ENCODE measurements around the gene RABEP2. TPM values are rescaled to one million over a fixed set of nuclear protein-coding genes. Genes with fewer than 3 reads are reported as not detected.

Gene RABEP2
- total RNA-seq, 1 donor from 2014 or later = 110 TPM

- H3K36me3 Mint-ChIP-seq (ENCODE audit: low read depth) = no peaks in the 10 kb centered on the region
- no peak overlapping the region for H3K27ac Mint-ChIP-seq
- POLR2A ChIA-PET = interaction anchor here (0.5 to 2.8 kb wide), 3 partner anchors 17 to 1992 kb away, joined by 5 to 22 read pairs (median 20); partner anchors contain the start of gene SH2B1
- intact Hi-C loops (cut with micrococcal nuclease) = no loop called here
- H3K4me1 Mint-ChIP-seq = peaks cover 14% of the 10 kb centered on the region
- peaks cover 5% of the 10 kb centered on the region for H3K27me3 Mint-ChIP-seq
- no peak for TF ChIP-seq CTCF (IDR thresholded peaks at IDR 0.05)
- ATAC-seq (ENCODE audit: low read depth) (no peak), DNase-seq (no peak)
- CTCF ChIA-PET = no interaction called here
- H3K9me3 Mint-ChIP-seq = no peaks in the 10 kb centered on the region
- peak overlapping the region; percentile 51 for H3K4me3 Mint-ChIP-seq
Measured at GRCh38 chr16:28880955-28881354, 44.1 kb downstream of the RABEP2 start.

- no peak for TF ChIP-seq CTCF (IDR thresholded peaks at IDR 0.05)
- DNase-seq = no peak
- no peaks in the 10 kb centered on the region for H3K9me3 Mint-ChIP-seq
- H3K4me3 Mint-ChIP-seq = peak overlapping the region; percentile 51
- POLR2A ChIA-PET = interaction anchor here (0.5 to 2.8 kb wide), 5 partner anchors 10 to 1993 kb away, joined by 5 to 22 read pairs (median 18); partner anchors contain the start of genes CD19 and SH2B1
- peaks cover 5% of the 10 kb centered on the region for H3K27me3 Mint-ChIP-seq
- H3K36me3 Mint-ChIP-seq (ENCODE audit: low read depth) = no peaks in the 10 kb centered on the region
- H3K4me1 Mint-ChIP-seq = peaks cover 14% of the 10 kb centered on the region
- ATAC-seq (ENCODE audit: low read depth) = no peak
- intact Hi-C loops (cut with micrococcal nuclease) = no loop called here
- CTCF ChIA-PET = interaction anchor here (1.4 to 2.7 kb wide), 2 partner anchors 26 to 65 kb away, joined by 3 to 12 read pairs; no protein-coding TSS in a partner anchor
- H3K27ac Mint-ChIP-seq = no peak overlapping the region
Measured at GRCh38 chr16:28880589-28880915, 44.5 kb downstream of the RABEP2 start.

GRCh38 chr16:28879841-28880588 is 45.0 kb downstream of the RABEP2 start:
- peak overlapping the region; percentile 59 for H3K27ac Mint-ChIP-seq
- H3K4me3 Mint-ChIP-seq = peak overlapping the region; percentile 89
- ATAC-seq (ENCODE audit: low read depth) (peak; percentile 98), DNase-seq (peak; percentile 71)
- intact Hi-C loops (cut with micrococcal nuclease) = loop anchor here (1.0 to 2.0 kb wide), 3 partner anchors 17 to 65 kb away; partner anchors contain the start of genes RABEP2 and SH2B1
- H3K27me3 Mint-ChIP-seq = peaks cover 5% of the 10 kb centered on the region
- peaks cover under 1% of the 10 kb centered on the region for H3K36me3 Mint-ChIP-seq (ENCODE audit: low read depth)
- CTCF ChIA-PET = interaction anchor here (1.0 to 2.7 kb wide), 3 partner anchors 27 to 65 kb away, joined by 3 to 12 read pairs (median 3); no protein-coding TSS in a partner anchor
- no peaks in the 10 kb centered on the region for H3K9me3 Mint-ChIP-seq
- POLR2A ChIA-PET = interaction anchor here (0.5 to 2.8 kb wide), 9 partner anchors 9 to 62 kb away, joined by 3 to 22 read pairs (median 7); partner anchors contain the start of genes ATXN2L, CD19, SH2B1 and TUFM
- TF ChIP-seq CTCF (IDR thresholded peaks at IDR 0.05) = no peak
- peaks cover 14% of the 10 kb centered on the region for H3K4me1 Mint-ChIP-seq

- H3K9me3 Mint-ChIP-seq = no peaks in the 10 kb centered on the region
- ChIA-PET POLR2A (interaction anchor here (0.5 to 2.8 kb wide), 10 partner anchors 9 to 63 kb away, joined by 3 to 22 read pairs (median 6); partner anchors contain the start of genes ATXN2L, CD19, SH2B1 and TUFM), CTCF (interaction anchor here (1.0 to 2.7 kb wide), 3 partner anchors 27 to 66 kb away, joined by 3 to 12 read pairs (median 3); no protein-coding TSS in a partner anchor)
- intact Hi-C loops (cut with micrococcal nuclease) = loop anchor here (1.0 to 2.0 kb wide), 3 partner anchors 17 to 66 kb away; partner anchors contain the start of genes RABEP2 and SH2B1
- no peak for TF ChIP-seq CTCF (IDR thresholded peaks at IDR 0.05)
- H3K36me3 Mint-ChIP-seq (ENCODE audit: low read depth) = peaks cover 1% of the 10 kb centered on the region
- ATAC-seq (ENCODE audit: low read depth) (peak; percentile 45), DNase-seq (no peak)
- H3K27ac Mint-ChIP-seq = peak overlapping the region; percentile 59
- H3K4me1 Mint-ChIP-seq = peaks cover 14% of the 10 kb centered on the region
- H3K4me3 Mint-ChIP-seq = peak overlapping the region; percentile 89
- peaks cover 5% of the 10 kb centered on the region for H3K27me3 Mint-ChIP-seq
Measured at GRCh38 chr16:28879261-28879840, 45.7 kb downstream of the RABEP2 start.

All from activated B cell treated with CpG ODN at 0.5 μM for 24 hours (primary cell).